Hematopoietic multipotent progenitor cell treated with erythropoietin and hydrocortisone succinate and interleukin-3 and kit ligand, for 17 days (in vitro differentiated cells): ENCODE measurements around the gene CHADL.
"Not testable (repeated sequence)": the region's sequence is repeated elsewhere in the genome, so short reads cannot be mapped to it uniquely, and the experiment has no call there.

Source experiments
- DNase-seq: peaks from one replicate; pipeline ENCODE4 v3.0.0-alpha.2; 2015; ENCODE audit warnings: low spot score

The CHADL gene

DNA sequence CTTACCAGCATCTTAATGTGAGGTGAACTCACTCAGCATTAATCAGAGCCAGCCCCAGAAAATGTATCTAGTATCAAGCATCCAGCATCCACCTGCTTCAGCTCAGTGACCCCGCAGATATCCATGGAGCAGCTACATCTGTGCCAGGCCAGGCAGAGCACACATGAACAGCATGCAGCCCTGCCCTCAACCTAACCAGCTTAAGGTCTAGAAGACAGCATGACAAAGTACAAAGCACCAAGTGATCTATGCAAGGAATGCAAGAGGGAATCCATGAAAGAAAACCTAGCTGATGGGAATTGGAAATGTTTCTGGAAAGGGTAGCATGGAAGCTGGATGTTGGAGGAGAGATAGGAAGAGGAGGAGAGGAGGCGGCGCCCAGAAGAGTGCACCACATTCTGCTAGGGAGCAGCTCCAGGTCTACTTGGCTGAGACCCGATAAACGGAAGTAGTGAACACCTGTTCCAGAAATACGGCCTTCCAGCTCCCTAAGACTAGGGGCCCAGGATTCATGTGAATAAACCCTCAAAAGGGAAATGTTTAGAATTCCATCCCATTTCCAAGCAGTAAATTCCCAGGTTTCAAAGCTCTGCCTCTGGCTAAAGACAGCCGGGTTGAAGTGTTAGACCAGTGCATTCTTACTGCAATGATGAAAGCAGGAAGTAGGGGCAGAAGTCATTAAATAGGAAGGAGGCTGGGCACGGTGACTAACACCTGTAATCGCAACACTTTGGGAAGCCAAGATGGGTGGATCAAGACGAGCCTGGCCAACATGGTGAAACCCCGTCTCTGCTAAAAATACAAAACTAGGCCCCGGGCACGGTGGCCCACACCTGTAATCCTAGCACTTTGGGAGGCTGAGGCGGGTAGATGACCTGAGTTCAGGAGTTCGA is 59.1 kb downstream of the CHADL start:
- no peak for DNase-seq

DNA sequence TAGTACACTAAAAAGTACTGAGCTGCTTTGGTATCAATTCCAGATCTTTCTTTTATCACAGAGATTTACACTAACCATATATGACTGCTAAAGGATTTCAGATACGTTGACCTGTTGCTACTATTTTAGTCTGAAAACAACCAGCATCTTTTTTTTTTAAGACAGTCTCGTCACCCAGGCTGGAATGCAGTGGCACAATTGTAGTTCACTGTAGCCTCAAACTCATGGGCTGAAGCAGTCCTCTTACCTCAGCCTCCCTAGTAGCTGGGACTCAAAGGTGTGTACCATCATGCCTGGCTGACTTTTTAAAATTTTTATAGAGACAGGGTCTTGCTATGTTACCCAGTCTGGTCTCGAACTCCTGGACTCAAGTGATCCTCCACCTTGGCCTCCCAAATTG is 59.8 kb downstream of the CHADL start:
- DNase-seq, result no peak

DNA sequence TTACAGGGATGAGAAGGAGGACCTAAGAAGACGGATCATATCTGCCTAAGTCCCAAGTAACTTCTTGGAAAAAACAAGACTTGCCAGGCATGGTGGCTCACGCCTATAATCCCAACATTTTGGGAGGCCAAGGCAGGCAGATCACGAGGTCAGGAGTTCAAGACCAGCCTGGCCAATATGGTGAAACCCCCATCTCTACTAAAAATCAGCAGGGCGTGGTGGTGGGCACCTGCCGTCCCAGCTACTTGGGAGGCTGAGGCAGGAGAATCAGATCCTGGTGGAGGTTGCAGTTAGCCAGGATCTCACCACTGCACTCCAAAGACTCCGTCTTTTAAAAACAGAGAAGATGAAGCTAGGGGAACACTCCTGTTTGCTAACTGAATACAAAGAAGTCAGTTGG is 60.4 kb downstream of the CHADL start:
- DNase-seq, result not testable (repeated sequence)
